Body of pancreas (tissue), 4 donors: Measurements from ENCODE around the gene PPAT.

ENCODE experiments used
- CTCF ChIP-seq, 7 experiments: fragments of 450-650 bp in 4 of 7; fragments of 200-600 bp in 3 of 7; sonication (generic) in 3 of 7; IDR thresholded peaks; one replicate each; pipeline ENCODE4 v1.5.1; 2016 to 2019; ENCODE audit warnings: antibody characterized with exemption in 7 of 7
- POLR2A ChIP-seq, 3 donors: fragments of 450-650 bp; IDR thresholded peaks; one replicate each; pipeline ENCODE4 v1.6.1; 2016; ENCODE audit warnings: antibody characterized with exemption in 3 of 3, mild to moderate bottlenecking in 2 of 3

GRCh38 chr4:56460085-56460484 is 24.7 kb upstream of the PPAT start:
- TF ChIP-seq POLR2A (IDR thresholded peaks at IDR 0.05) (no peak), CTCF (IDR thresholded peaks at IDR 0.05) (no peak)
